Choroid plexus epithelial cell (primary cell): ENCODE data around the gene MEFV.

Experiments
- DNase-seq: peaks from one replicate; pipeline ENCODE4 v3.0.0-alpha.2; 2010; ENCODE audit warnings: low read depth
- H3K4me3 ChIP-seq: 2 replicates; pipeline ENCODE4 v1.5.1; 2011; ENCODE audit warnings: low read depth, mild to moderate bottlenecking, control low read depth, low read length, moderate library complexity
- CTCF ChIP-seq: conservative IDR thresholded peaks from 2 replicates; pipeline ENCODE4 v1.5.1; 2011; ENCODE audit warnings: low read depth, mild to moderate bottlenecking, control low read depth, inconsistent platforms, low read length, moderate library complexity

Gene MEFV

GRCh38 chr16:3192476-3193019 lies 63.9 kb downstream of the MEFV start:
- H3K4me3 ChIP-seq, result no peak overlapping the region
- no peak for DNase-seq
- no peak for TF ChIP-seq CTCF
